T-helper 17 cell (primary cell): ENCODE data around the gene NR6A1. TPM values are rescaled to one million over a fixed set of nuclear protein-coding genes. Genes with fewer than 3 reads are reported as not detected.

ENCODE experiments used
- ATAC-seq: fragments of 150-1000 bp; cut with Tn5 transposase; 2 replicates; pipeline ENCODE4 v1.10.0; 2021; ENCODE audit warnings: mild to moderate bottlenecking, moderate library complexity
- DNase-seq, 3 donors: peaks; one replicate each; pipeline versions ENCODE4 v3.0.0 to v3.0.0-alpha.2; 2020 to 2021
- H3K9me3 ChIP-seq: one replicate; pipeline ENCODE4 v1.7.0; 2013; ENCODE audit warnings: low read length, mild to moderate bottlenecking; ENCODE audit not compliant: control insufficient read depth, poor library complexity, severe bottlenecking
- H3K27ac Mint-ChIP-seq: one replicate; pipeline ENCODE4 v1.8.0; 2022; ENCODE audit warnings: mild to moderate bottlenecking, moderate library complexity, mixed read lengths
- H3K27me3 Mint-ChIP-seq: one replicate; pipeline ENCODE4 v1.8.0; 2022; ENCODE audit warnings: mixed read lengths
- H3K36me3 Mint-ChIP-seq: one replicate; pipeline ENCODE4 v1.8.0; 2022; ENCODE audit warnings: low read depth, mixed read lengths
- H3K4me1 Mint-ChIP-seq: one replicate; pipeline ENCODE4 v1.8.0; 2022; ENCODE audit warnings: mild to moderate bottlenecking, mixed read lengths
- H3K4me3 Mint-ChIP-seq: one replicate; pipeline ENCODE4 v1.8.0; 2022; ENCODE audit warnings: mild to moderate bottlenecking, moderate library complexity, mixed read lengths
- total RNA-seq, 4 donors: library from RNA in 2 of 4; stranded (reverse) in 2 of 4; gene quantifications; one replicate each; pipeline ENCODE4 v1.2.3 and lab custom pipeline; 2022 to 2026

NR6A1 gene
- total RNA-seq, 2 donors from 2014 or later = 0.08 to 0.22 TPM

GRCh38 chr9:124570942-124571666, 200.0 kb downstream of the NR6A1 start:
- Mint-ChIP-seq H3K27ac (no peak overlapping the region), H3K4me1 (no peaks in the 10 kb centered on the region), H3K36me3 (no peaks in the 10 kb centered on the region), H3K27me3 (peaks cover 26% of the 10 kb centered on the region), H3K4me3 (no peak overlapping the region)
- DNase-seq = no peak
- ATAC-seq = no peak
- H3K9me3 ChIP-seq = no peaks in the 10 kb centered on the region

- H3K27me3 Mint-ChIP-seq = peaks cover 37% of the 10 kb centered on the region
- DNase-seq (no peak), ATAC-seq (no peak)
- no peak overlapping the region for H3K4me3 Mint-ChIP-seq
- H3K36me3 Mint-ChIP-seq = no peaks in the 10 kb centered on the region
- no peaks in the 10 kb centered on the region for H3K4me1 Mint-ChIP-seq
- H3K27ac Mint-ChIP-seq = no peak overlapping the region
- no peaks in the 10 kb centered on the region for H3K9me3 ChIP-seq
Measured at GRCh38 chr9:124569942-124570341, 201.2 kb downstream of the NR6A1 start.

GRCh38 chr9:124567362-124567761, 203.7 kb downstream of the NR6A1 start:
- ATAC-seq (no peak), DNase-seq (no peak)
- Mint-ChIP-seq H3K4me1 (no peaks in the 10 kb centered on the region), H3K4me3 (no peak overlapping the region), H3K36me3 (no peaks in the 10 kb centered on the region), H3K27me3 (peaks cover 39% of the 10 kb centered on the region), H3K27ac (no peak overlapping the region)
- H3K9me3 ChIP-seq = no peaks in the 10 kb centered on the region

GRCh38 chr9:124562328-124562727, 208.8 kb downstream of the NR6A1 start:
- DNase-seq = no peak
- peaks cover 49% of the 10 kb centered on the region for H3K27me3 Mint-ChIP-seq
- no peaks in the 10 kb centered on the region for H3K4me1 Mint-ChIP-seq
- H3K4me3 Mint-ChIP-seq = no peak overlapping the region
- no peaks in the 10 kb centered on the region for H3K9me3 ChIP-seq
- no peak for ATAC-seq
- H3K36me3 Mint-ChIP-seq = peaks cover 2% of the 10 kb centered on the region
- no peak overlapping the region for H3K27ac Mint-ChIP-seq

- Mint-ChIP-seq H3K27ac (no peak overlapping the region), H3K4me3 (no peak overlapping the region), H3K27me3 (peaks cover 41% of the 10 kb centered on the region), H3K4me1 (peaks cover 2% of the 10 kb centered on the region), H3K36me3 (peaks cover 2% of the 10 kb centered on the region)
- no peak for ATAC-seq
- H3K9me3 ChIP-seq = no peaks in the 10 kb centered on the region
- no peak for DNase-seq
Measured at GRCh38 chr9:124559871-124560270, 211.2 kb downstream of the NR6A1 start.

GRCh38 chr9:124558777-124559470, 212.2 kb downstream of the NR6A1 start:
- no peak for DNase-seq
- H3K4me1 Mint-ChIP-seq = peaks cover 2% of the 10 kb centered on the region
- no peak for ATAC-seq
- H3K4me3 Mint-ChIP-seq = no peak overlapping the region
- H3K27me3 Mint-ChIP-seq = peaks cover 37% of the 10 kb centered on the region
- H3K27ac Mint-ChIP-seq = no peak overlapping the region
- H3K9me3 ChIP-seq = no peaks in the 10 kb centered on the region
- peaks cover 2% of the 10 kb centered on the region for H3K36me3 Mint-ChIP-seq

- Mint-ChIP-seq H3K27me3 (peaks cover 29% of the 10 kb centered on the region), H3K4me1 (peaks cover 2% of the 10 kb centered on the region), H3K27ac (no peak overlapping the region), H3K4me3 (no peak overlapping the region), H3K36me3 (peaks cover 2% of the 10 kb centered on the region)
- no peak for ATAC-seq
- no peaks in the 10 kb centered on the region for H3K9me3 ChIP-seq
- DNase-seq = no peak
Measured at GRCh38 chr9:124557895-124558294, 213.2 kb downstream of the NR6A1 start.

GRCh38 chr9:124555043-124555442, 216.1 kb downstream of the NR6A1 start:
- no peak for ATAC-seq
- no peaks in the 10 kb centered on the region for H3K9me3 ChIP-seq
- Mint-ChIP-seq H3K4me3 (no peak overlapping the region), H3K4me1 (peaks cover 2% of the 10 kb centered on the region), H3K27ac (no peak overlapping the region), H3K36me3 (peaks cover 2% of the 10 kb centered on the region), H3K27me3 (peaks cover 15% of the 10 kb centered on the region)
- DNase-seq = no peak

- no peaks in the 10 kb centered on the region for H3K9me3 ChIP-seq
- no peak overlapping the region for H3K4me3 Mint-ChIP-seq
- H3K36me3 Mint-ChIP-seq = no peaks in the 10 kb centered on the region
- peaks cover 21% of the 10 kb centered on the region for H3K27me3 Mint-ChIP-seq
- no peak for ATAC-seq
- H3K27ac Mint-ChIP-seq = no peak overlapping the region
- peaks cover 2% of the 10 kb centered on the region for H3K4me1 Mint-ChIP-seq
- DNase-seq = no peak
Measured at GRCh38 chr9:124553738-124554137, 217.4 kb downstream of the NR6A1 start.

- Mint-ChIP-seq H3K4me3 (no peak overlapping the region), H3K36me3 (no peaks in the 10 kb centered on the region), H3K27me3 (peaks cover 26% of the 10 kb centered on the region), H3K4me1 (peaks cover 2% of the 10 kb centered on the region), H3K27ac (no peak overlapping the region)
- H3K9me3 ChIP-seq = no peaks in the 10 kb centered on the region
- DNase-seq = no peak
- ATAC-seq = no peak
Measured at GRCh38 chr9:124552273-124552605, 218.9 kb downstream of the NR6A1 start.

GRCh38 chr9:124551472-124552272, 219.4 kb downstream of the NR6A1 start:
- Mint-ChIP-seq H3K4me3 (no peak overlapping the region), H3K4me1 (peaks cover 2% of the 10 kb centered on the region), H3K27me3 (peaks cover 26% of the 10 kb centered on the region), H3K27ac (no peak overlapping the region), H3K36me3 (no peaks in the 10 kb centered on the region)
- DNase-seq (no peak), ATAC-seq (no peak)
- no peaks in the 10 kb centered on the region for H3K9me3 ChIP-seq

- no peak overlapping the region for H3K4me3 Mint-ChIP-seq
Measured at GRCh38 chr9:124550072-124550471, 221.0 kb downstream of the NR6A1 start.

GRCh38 chr9:124549016-124549415, 222.1 kb downstream of the NR6A1 start:
- ATAC-seq = no peak
- Mint-ChIP-seq H3K27ac (no peak overlapping the region), H3K36me3 (no peaks in the 10 kb centered on the region), H3K4me1 (no peaks in the 10 kb centered on the region), H3K4me3 (no peak overlapping the region), H3K27me3 (peaks cover 43% of the 10 kb centered on the region)
- H3K9me3 ChIP-seq = no peaks in the 10 kb centered on the region
- DNase-seq = no peak

More at GRCh38 chr9:124550072-124550471, 221.0 kb downstream of the NR6A1 start:
- no peak overlapping the region for H3K27ac Mint-ChIP-seq
- no peaks in the 10 kb centered on the region for H3K36me3 Mint-ChIP-seq
- no peaks in the 10 kb centered on the region for H3K4me1 Mint-ChIP-seq
- DNase-seq = no peak
- ATAC-seq = no peak
- peaks cover 34% of the 10 kb centered on the region for H3K27me3 Mint-ChIP-seq
- H3K9me3 ChIP-seq = no peaks in the 10 kb centered on the region
